ENCODE data around the gene AHR.
"Not testable (repeated sequence)": the region's sequence is repeated elsewhere in the genome, so short reads cannot be mapped to it uniquely, and the experiment has no call there.

AHR gene

GRCh38 chr7:17376595-17376994 is 78.1 kb downstream of the AHR start:
- DNase-seq (ENCODE audit: low read depth in 2 of 2) = no peak

GRCh38 chr7:17380736-17381662 is 82.5 kb downstream of the AHR start:
- DNase-seq (ENCODE audit: low read depth in 2 of 2) = no peak

GRCh38 chr7:17382408-17383354 is 84.2 kb downstream of the AHR start:
- not testable (repeated sequence) for DNase-seq (ENCODE audit: low read depth in 2 of 2)

- DNase-seq (ENCODE audit: low read depth in 2 of 2) = no peak
Observed at GRCh38 chr7:17384400-17384799, 85.9 kb downstream of the AHR start.

- DNase-seq (ENCODE audit: low read depth in 2 of 2) = no peak
Observed at GRCh38 chr7:17385612-17386011, 87.2 kb downstream of the AHR start.

GRCh38 chr7:17390392-17390791 is 91.9 kb downstream of the AHR start:
- DNase-seq (ENCODE audit: low read depth in 2 of 2) = no peak

GRCh38 chr7:17391366-17391765 is 92.9 kb downstream of the AHR start:
- DNase-seq (ENCODE audit: low read depth in 2 of 2) = no peak

- DNase-seq (ENCODE audit: low read depth in 2 of 2) = no peak
Observed at GRCh38 chr7:17392846-17393245, 94.4 kb downstream of the AHR start.

- not testable (repeated sequence) for DNase-seq (ENCODE audit: low read depth in 2 of 2)
Observed at GRCh38 chr7:17394563-17394962, 96.1 kb downstream of the AHR start.

Data from stimulated activated CD8-positive, alpha-beta memory T cell treated with anti-CD3 and anti-CD28 coated beads, Interleukin-2, amount 100 ng/mL, for 1 hour (primary cell).